ENCODE measurements around the gene BICC1. TPM values are rescaled to one million over a fixed set of nuclear protein-coding genes. Genes with fewer than 3 reads are reported as not detected.

The BICC1 gene
- total and polyA plus RNA-seq, 8 donors = 19.0 to 37.4 (median 23.0) TPM

DNA sequence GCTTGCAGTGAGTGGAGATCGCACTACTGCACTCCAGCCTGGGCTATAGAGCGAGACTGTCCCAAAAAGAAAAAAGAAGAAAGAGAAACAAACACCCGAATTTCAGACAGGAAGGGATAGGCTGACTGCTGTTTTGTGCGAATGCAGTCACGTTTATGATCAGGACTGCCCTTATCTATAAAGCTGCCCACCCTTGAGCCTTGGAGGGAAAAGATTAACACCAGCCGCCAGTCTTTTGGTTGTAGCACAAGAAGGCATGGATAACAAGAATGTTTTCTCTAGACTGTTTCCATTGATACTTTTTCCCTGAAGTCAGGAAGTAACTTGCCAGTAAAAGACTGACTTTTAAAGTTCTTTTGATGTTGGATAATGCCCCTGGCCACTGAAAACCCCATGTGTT is 314.0 kb downstream of the BICC1 start:
- WGBS, 2 donors = 62 to 67% methylated on average over 6 of the region's 6 CpGs
- H3K4me1 ChIP-seq = no peaks in the 10 kb centered on the region
- TF ChIP-seq, protein P1, sequence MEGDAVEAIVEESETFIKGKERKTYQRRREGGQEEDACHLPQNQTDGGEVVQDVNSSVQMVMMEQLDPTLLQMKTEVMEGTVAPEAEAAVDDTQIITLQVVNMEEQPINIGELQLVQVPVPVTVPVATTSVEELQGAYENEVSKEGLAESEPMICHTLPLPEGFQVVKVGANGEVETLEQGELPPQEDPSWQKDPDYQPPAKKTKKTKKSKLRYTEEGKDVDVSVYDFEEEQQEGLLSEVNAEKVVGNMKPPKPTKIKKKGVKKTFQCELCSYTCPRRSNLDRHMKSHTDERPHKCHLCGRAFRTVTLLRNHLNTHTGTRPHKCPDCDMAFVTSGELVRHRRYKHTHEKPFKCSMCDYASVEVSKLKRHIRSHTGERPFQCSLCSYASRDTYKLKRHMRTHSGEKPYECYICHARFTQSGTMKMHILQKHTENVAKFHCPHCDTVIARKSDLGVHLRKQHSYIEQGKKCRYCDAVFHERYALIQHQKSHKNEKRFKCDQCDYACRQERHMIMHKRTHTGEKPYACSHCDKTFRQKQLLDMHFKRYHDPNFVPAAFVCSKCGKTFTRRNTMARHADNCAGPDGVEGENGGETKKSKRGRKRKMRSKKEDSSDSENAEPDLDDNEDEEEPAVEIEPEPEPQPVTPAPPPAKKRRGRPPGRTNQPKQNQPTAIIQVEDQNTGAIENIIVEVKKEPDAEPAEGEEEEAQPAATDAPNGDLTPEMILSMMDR (IDR thresholded peaks at IDR 0.05) = no peak
- FAIRE-seq (no peak), DNase-seq (no peak), ATAC-seq (no peak)
- H3K36me3 ChIP-seq = no peaks in the 10 kb centered on the region
- H3K27ac ChIP-seq = no peak overlapping the region
- H3K4me3 ChIP-seq = no peak overlapping the region
- intact Hi-C loops (cut with DNase I) = no loop called here
- no peaks in the 10 kb centered on the region for H3K9me3 ChIP-seq
- no peaks in the 10 kb centered on the region for H3K27me3 ChIP-seq

DNA sequence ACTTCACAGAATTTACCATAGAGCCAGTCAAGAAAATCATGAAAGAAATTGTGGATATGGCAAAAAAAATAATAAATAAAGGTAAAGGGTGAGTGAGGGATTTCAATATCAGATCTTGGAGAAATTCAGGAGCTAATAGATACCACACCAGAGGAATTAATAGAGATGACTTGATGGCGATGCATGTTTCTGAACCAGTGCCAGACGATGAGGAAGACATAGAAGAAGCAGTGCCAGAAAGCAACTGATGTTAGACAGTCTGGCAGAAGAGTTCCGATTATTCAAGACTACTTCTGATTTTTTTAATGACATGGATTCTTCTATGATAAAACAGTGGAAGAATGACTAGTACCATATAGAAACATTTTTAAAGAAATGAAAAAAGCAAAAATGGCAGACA is 314.7 kb downstream of the BICC1 start:
- no peaks in the 10 kb centered on the region for H3K27me3 ChIP-seq
- no peak for DNase-seq
- no peak for ATAC-seq
- intact Hi-C loops (cut with DNase I) = no loop called here
- no peaks in the 10 kb centered on the region for H3K9me3 ChIP-seq
- H3K4me1 ChIP-seq = no peaks in the 10 kb centered on the region
- H3K27ac ChIP-seq = no peak overlapping the region
- H3K4me3 ChIP-seq = no peak overlapping the region
- 77 to 88% methylated on average over 3 of the region's 3 CpGs for WGBS, 2 donors
- FAIRE-seq = no peak
- TF ChIP-seq, protein P1 (IDR thresholded peaks at IDR 0.05) = no peak
- H3K36me3 ChIP-seq = no peaks in the 10 kb centered on the region

DNA sequence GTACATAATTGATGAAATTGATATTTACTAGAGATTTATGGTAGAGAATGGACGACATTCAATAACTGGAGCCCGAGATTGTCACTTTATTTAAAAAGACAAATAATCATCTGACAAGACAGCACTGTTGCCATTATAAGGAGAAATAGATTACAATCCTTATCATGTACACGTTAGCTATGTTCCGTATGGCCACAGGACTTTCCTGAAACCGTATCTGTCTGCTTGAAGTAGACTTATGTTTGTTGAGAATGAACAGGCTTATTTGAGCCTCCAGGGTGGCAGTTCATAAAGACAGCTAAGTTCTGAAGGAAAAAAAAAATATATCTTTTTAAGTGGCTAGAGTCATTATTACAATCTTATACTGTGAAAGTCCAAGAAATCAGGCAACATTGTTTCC is 317.2 kb downstream of the BICC1 start:
- no peak overlapping the region for H3K4me3 ChIP-seq
- WGBS, 2 donors = 59 to 78% methylated on average over 5 of the region's 5 CpGs
- no peaks in the 10 kb centered on the region for H3K9me3 ChIP-seq
- no peak overlapping the region for H3K27ac ChIP-seq
- no peaks in the 10 kb centered on the region for H3K27me3 ChIP-seq
- TF ChIP-seq, protein P1 (IDR thresholded peaks at IDR 0.05) = no peak
- no peak for DNase-seq
- no peaks in the 10 kb centered on the region for H3K36me3 ChIP-seq
- no peak for ATAC-seq
- no peak for FAIRE-seq
- no peaks in the 10 kb centered on the region for H3K4me1 ChIP-seq
- intact Hi-C loops (cut with DNase I) = no loop called here

DNA sequence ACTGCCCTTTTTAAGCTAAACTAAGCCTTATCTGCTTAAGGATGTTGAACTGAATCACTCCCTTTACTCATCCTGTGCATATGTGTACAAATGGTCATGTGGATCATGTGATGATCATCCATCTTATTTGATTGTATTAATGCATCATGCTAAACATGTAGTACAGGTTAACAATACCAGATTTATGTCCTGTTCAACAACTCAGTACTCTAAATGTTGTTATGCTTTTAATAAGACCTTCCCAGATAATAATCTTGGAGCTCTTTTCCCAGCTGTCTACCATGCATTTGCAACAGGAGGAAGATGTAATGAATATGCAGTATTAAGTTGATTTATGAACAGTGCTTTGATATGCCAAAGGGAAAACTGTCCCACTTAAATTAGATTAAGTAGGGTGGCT is 318.0 kb downstream of the BICC1 start:
- H3K36me3 ChIP-seq = no peaks in the 10 kb centered on the region
- no peaks in the 10 kb centered on the region for H3K9me3 ChIP-seq
- H3K27me3 ChIP-seq = no peaks in the 10 kb centered on the region
- no peak overlapping the region for H3K27ac ChIP-seq
- no peaks in the 10 kb centered on the region for H3K4me1 ChIP-seq
- H3K4me3 ChIP-seq = no peak overlapping the region
- no peak for ATAC-seq
- DNase-seq = no peak
- intact Hi-C loops (cut with DNase I) = no loop called here
- TF ChIP-seq, protein P1 (IDR thresholded peaks at IDR 0.05) = no peak
- FAIRE-seq = no peak

DNA sequence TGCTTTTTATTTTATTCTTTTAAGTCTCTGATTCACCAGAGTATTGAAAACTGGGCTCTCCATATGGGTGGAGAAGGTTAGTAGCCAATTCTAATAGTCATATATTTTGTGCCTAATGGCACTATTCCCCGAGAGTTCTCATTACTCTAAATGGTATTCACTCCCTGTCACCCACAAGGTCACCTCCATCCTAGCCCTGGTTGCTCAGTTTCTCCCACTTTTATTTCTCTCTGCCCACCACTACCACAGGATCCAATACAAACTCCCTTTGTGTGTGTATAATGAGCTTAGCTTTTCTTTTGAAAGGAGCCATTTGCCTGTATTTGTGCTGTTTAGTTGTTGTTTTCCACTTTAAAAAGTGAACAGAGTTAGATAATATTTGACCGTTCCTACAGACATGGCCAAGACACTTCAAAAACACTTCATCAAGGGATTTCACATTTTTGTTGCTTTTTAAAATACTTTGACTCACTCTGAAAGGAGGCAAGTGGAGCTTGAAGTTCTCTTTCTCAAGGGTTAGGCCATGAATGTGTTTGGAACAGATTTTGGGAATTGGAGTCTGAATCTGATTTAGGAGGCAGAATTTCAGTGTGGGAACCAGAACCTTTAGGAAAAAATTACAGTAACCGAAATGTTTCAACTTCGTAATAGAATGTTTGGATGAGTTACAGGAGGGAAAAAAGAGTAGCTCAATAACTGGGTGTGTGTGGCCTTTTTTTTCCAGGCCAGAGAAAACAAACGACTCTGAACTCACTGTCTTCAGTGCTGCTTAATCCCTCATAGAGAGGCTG is 321.3 kb downstream of the BICC1 start:
- DNase-seq (no peak), FAIRE-seq (no peak), ATAC-seq (no peak)
- no peaks in the 10 kb centered on the region for H3K4me1 ChIP-seq
- no peak overlapping the region for H3K27ac ChIP-seq
- no peaks in the 10 kb centered on the region for H3K36me3 ChIP-seq
- no peaks in the 10 kb centered on the region for H3K9me3 ChIP-seq
- TF ChIP-seq, protein P1 (IDR thresholded peaks at IDR 0.05) = no peak
- no peak overlapping the region for H3K4me3 ChIP-seq
- 61 to 62% methylated on average over 5 of the region's 5 CpGs for WGBS, 2 donors
- intact Hi-C loops (cut with DNase I) = no loop called here
- no peaks in the 10 kb centered on the region for H3K27me3 ChIP-seq
